Stimulated activated CD4-positive, alpha-beta T cell treated with anti-CD3 and anti-CD28 coated beads, Interleukin-1b, Interleukin-23, amount 100 ng/mL, for 1 hour (primary cell): ENCODE measurements around the gene CLMN.

Experiments used
- DNase-seq, 2 donors: peaks; one replicate each; pipeline ENCODE4 v3.0.0-alpha.2; 2020; ENCODE audit warnings: low read depth in 2 of 2

The CLMN gene

GRCh38 chr14:95301527-95302187 is 18.1 kb downstream of the CLMN start:
- no peak for DNase-seq

- no peak for DNase-seq
These were observed 18.8 kb downstream of the CLMN start for GRCh38 chr14:95300697-95301526.

- DNase-seq, result no peak
These were observed 19.6 kb downstream of the CLMN start for GRCh38 chr14:95300002-95300696.

GRCh38 chr14:95299271-95299670 is 20.4 kb downstream of the CLMN start:
- no peak for DNase-seq

GRCh38 chr14:95297832-95298231 is 21.9 kb downstream of the CLMN start:
- DNase-seq, result no peak

GRCh38 chr14:95296966-95297365 is 22.7 kb downstream of the CLMN start:
- DNase-seq, result no peak

- DNase-seq, result no peak
These were observed 23.9 kb downstream of the CLMN start for GRCh38 chr14:95295600-95296376.

- DNase-seq, result no peak
These were observed 24.7 kb downstream of the CLMN start for GRCh38 chr14:95294834-95295599.

- no peak for DNase-seq
These were observed 25.4 kb downstream of the CLMN start for GRCh38 chr14:95294320-95294719.

- no peak for DNase-seq
These were observed 26.3 kb downstream of the CLMN start for GRCh38 chr14:95293449-95293848.

GRCh38 chr14:95292660-95293425 is 26.9 kb downstream of the CLMN start:
- no peak for DNase-seq

GRCh38 chr14:95291859-95292542 is 27.7 kb downstream of the CLMN start:
- DNase-seq, result no peak

GRCh38 chr14:95290871-95291431 is 28.8 kb downstream of the CLMN start:
- DNase-seq, result no peak

- DNase-seq, result no peak
These were observed 29.7 kb downstream of the CLMN start for GRCh38 chr14:95290021-95290420.

- no peak for DNase-seq
These were observed 30.2 kb downstream of the CLMN start for GRCh38 chr14:95289323-95290010.

- DNase-seq, result no peak
These were observed 30.9 kb downstream of the CLMN start for GRCh38 chr14:95288672-95289322.

GRCh38 chr14:95287176-95287754 is 32.4 kb downstream of the CLMN start:
- DNase-seq, result no peak

GRCh38 chr14:95286645-95287044 is 33.1 kb downstream of the CLMN start:
- DNase-seq, result no peak
